Effector memory CD8-positive, alpha-beta T cell (primary cell): ENCODE measurements around the gene PLXDC2.
"Not testable (repeated sequence)": the region's sequence is repeated elsewhere in the genome, so short reads cannot be mapped to it uniquely, and the experiment has no call there.

ENCODE experiments used
- ATAC-seq: fragments of 150-1000 bp; cut with Tn5 transposase; replicated peaks from 2 replicates; pipeline ENCODE4 v1.10.0; 2021; ENCODE audit warnings: mild to moderate bottlenecking, moderate library complexity
- DNase-seq, 3 experiments: peaks; one replicate each; pipeline ENCODE4 v3.0.0; 2021
- H3K27ac Mint-ChIP-seq, 2 donors: one replicate each; pipeline ENCODE4 v1.8.0; 2022; ENCODE audit warnings: mild to moderate bottlenecking in 2 of 2, mixed read lengths in 2 of 2, moderate library complexity in 2 of 2
- H3K27me3 Mint-ChIP-seq, 2 donors: one replicate each; pipeline ENCODE4 v1.8.0; 2022; ENCODE audit warnings: mixed read lengths in 2 of 2
- H3K36me3 Mint-ChIP-seq: one replicate; pipeline ENCODE4 v1.8.0; 2022; ENCODE audit warnings: mild to moderate bottlenecking, moderate library complexity, mixed read lengths; ENCODE audit not compliant: insufficient read depth
- H3K4me1 Mint-ChIP-seq, 2 donors: one replicate each; pipeline ENCODE4 v1.8.0; 2022; ENCODE audit warnings: low read depth in 2 of 2, mixed read lengths in 2 of 2
- H3K4me3 Mint-ChIP-seq, 2 donors: one replicate each; pipeline ENCODE4 v1.8.0; 2022; ENCODE audit warnings: mild to moderate bottlenecking in 2 of 2, mixed read lengths in 2 of 2, moderate library complexity in 2 of 2
- H3K9me3 Mint-ChIP-seq, 2 donors: one replicate each; pipeline ENCODE4 v1.8.0; 2022; ENCODE audit warnings: mixed read lengths in 2 of 2
- total RNA-seq, 9 experiments: gene quantifications; one replicate each; lab custom pipeline; 2026; lab: John Stamatoyannopoulos, UW

Gene PLXDC2
- total RNA-seq, result 0 to 4.7 (median 0.21) reads per million in 9 experiments

DNA sequence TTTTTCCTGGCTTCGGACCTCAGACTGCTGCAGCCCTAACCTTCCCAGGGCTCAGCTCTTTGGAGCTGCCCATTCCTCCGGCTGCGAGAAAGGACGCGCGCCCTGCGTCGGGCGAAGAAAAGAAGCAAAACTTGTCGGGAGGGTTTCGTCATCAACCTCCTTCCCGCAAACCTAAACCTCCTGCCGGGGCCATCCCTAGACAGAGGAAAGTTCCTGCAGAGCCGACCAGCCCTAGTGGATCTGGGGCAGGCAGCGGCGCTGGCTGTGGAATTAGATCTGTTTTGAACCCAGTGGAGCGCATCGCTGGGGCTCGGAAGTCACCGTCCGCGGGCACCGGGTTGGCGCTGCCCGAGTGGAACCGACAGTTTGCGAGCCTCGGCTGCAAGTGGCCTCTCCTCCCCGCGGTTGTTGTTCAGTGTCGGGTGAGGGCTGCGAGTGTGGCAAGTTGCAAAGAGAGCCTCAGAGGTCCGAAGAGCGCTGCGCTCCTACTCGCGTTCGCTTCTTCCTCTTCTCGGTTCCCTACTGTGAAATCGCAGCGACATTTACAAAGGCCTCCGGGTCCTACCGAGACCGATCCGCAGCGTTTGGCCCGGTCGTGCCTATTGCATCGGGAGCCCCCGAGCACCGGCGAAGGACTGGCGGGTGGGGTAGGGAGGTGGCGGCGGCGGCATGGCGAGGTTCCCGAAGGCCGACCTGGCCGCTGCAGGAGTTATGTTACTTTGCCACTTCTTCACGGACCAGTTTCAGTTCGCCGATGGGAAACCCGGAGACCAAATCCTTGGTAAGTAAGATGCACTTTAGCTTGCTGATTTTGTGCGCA, at the start of gene PLXDC2:
PLXDC2 (plus strand) TSS at position 22 of the 820 bp plus-strand sequence.
- no peak within 1 kb of the TSS for H3K27ac Mint-ChIP-seq
- no peaks in the 10 kb centered on the region for H3K4me1 Mint-ChIP-seq
- ATAC-seq (peak; percentile 30), DNase-seq (no peak)
- peak within 1 kb of the TSS in 1 of 2 donors; percentile 71 for H3K4me3 Mint-ChIP-seq
- H3K27me3 Mint-ChIP-seq, result peaks cover 0 to 21% of the 10 kb centered on the region in 2 donors
- H3K36me3 Mint-ChIP-seq, result no peaks in the 10 kb centered on the region
- peaks cover 0 to 4% of the 10 kb centered on the region in 2 donors for H3K9me3 Mint-ChIP-seq

DNA sequence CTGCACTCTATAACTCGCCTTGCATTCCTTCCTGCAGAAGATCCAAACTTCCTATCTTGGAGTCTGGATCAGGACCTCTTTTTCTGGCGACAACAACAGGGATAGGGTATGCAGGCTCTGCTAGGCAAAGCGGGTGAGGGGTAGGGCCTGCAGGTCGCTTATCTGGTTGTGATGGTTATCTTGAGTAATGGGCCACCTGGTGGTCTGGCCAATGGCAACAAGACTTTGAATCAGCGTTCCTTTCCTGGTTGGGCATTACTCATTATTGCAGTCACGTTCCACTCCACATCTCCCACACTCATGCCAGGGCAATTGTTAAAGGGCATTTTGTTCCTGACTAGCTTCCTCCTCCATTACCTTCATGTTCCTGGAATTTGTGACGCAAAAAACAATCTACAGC, 48.4 kb upstream of the PLXDC2 start:
- Mint-ChIP-seq H3K36me3 (no peaks in the 10 kb centered on the region), H3K4me1 (no peaks in the 10 kb centered on the region), H3K4me3 (no peak overlapping the region), H3K27ac (no peak overlapping the region), H3K27me3 (no peaks in the 10 kb centered on the region), H3K9me3 (peaks cover 0 to 1% of the 10 kb centered on the region in 2 donors)
- DNase-seq, result no peak
- no peak for ATAC-seq

DNA sequence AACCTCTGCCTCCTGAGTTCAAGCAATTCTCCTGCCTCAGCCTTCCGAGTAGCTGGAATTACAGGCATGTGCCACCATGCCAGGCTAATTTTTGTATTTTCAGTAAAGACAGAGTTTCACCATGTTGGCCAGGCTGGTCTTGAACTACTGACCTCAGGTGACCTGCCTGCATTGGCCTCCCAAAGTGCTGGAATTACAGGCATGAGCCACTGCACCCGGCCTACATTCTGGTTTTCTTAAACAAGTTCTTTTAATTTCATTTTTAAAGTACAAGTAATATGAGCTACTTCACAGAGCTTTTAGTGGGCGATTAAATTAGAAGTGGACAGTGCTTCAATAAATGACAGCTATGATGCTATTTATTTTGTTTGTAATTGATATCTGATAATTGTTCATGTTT, 46.4 kb upstream of the PLXDC2 start:
- H3K27ac Mint-ChIP-seq, result not testable (repeated sequence)

DNA sequence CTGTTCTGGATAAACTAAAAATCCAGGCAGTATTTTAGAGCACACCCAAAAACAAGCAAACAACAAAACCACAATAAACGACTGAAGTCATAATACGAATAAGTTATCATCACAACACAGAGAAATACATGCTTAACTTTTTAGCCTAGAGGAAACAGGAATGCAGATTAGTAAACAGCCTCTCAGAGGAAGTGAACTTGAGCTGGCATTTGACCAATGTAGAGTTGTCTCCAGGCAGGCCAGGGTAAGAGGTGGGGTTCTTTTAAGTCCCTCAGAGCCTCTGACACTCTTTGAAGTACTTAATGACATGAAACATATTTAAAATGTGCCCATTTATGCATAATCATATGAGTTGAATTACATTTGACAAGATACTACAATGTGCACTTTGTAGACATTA, 43.3 kb upstream of the PLXDC2 start:
- no peak overlapping the region for H3K4me3 Mint-ChIP-seq
- no peak for DNase-seq
- no peak for ATAC-seq
- H3K27me3 Mint-ChIP-seq, result no peaks in the 10 kb centered on the region
- H3K4me1 Mint-ChIP-seq, result no peaks in the 10 kb centered on the region
- H3K36me3 Mint-ChIP-seq, result no peaks in the 10 kb centered on the region
- H3K27ac Mint-ChIP-seq, result no peak overlapping the region
- peaks cover 0 to 7% of the 10 kb centered on the region in 2 donors for H3K9me3 Mint-ChIP-seq

More for the DNA sequence above, 46.4 kb upstream of the PLXDC2 start:
- not testable (repeated sequence) for H3K27me3 Mint-ChIP-seq, DNase-seq, H3K4me1 Mint-ChIP-seq, H3K9me3 Mint-ChIP-seq, H3K36me3 Mint-ChIP-seq, H3K4me3 Mint-ChIP-seq, ATAC-seq

DNA sequence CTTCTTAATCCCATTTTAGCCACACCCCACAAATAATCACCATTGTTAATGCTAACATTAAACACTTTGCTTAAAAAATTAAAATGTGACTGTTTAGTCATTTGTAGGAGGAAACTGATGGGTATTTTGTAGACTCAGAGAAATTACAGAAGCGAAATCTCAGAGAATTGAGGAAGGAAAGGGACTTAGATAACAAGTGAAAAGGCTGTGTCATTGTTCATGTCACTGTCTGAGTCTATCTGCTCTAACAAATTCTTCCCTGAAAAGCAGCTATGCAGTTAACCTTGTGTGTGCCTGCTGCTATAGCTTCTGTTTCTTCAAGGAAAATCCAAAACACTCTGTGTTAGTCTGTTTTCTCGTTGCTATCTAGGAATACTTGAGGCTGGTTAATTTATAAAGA, 40.9 kb upstream of the PLXDC2 start:
- Mint-ChIP-seq H3K27ac (no peak overlapping the region), H3K36me3 (no peaks in the 10 kb centered on the region), H3K4me3 (no peak overlapping the region), H3K27me3 (no peaks in the 10 kb centered on the region), H3K4me1 (no peaks in the 10 kb centered on the region), H3K9me3 (peaks cover 0 to 6% of the 10 kb centered on the region in 2 donors)
- no peak for ATAC-seq
- DNase-seq, result no peak

DNA sequence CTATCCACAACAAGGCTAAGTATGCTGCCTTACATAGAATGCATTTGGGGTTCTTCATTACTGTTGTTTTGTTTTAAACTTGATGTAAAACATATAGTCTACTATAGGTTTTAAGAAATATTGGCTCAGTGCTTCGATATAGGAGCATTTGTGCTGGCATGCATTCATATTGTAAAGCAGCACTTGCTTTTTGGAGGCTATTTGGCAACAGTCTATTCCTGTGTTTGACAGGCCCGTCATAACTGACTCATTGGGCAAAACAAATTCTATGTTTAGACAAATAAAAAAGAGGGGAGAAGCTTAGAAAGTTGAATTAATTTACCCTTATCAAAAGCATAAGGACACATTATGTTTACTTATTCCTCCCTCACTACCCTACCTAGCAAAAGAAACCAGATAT, 38.4 kb upstream of the PLXDC2 start:
- Mint-ChIP-seq H3K4me1 (no peaks in the 10 kb centered on the region), H3K27me3 (no peaks in the 10 kb centered on the region), H3K4me3 (no peak overlapping the region), H3K9me3 (peaks cover 8 to 15% of the 10 kb centered on the region in 2 donors), H3K27ac (no peak overlapping the region), H3K36me3 (no peaks in the 10 kb centered on the region)
- ATAC-seq, result no peak
- no peak for DNase-seq

DNA sequence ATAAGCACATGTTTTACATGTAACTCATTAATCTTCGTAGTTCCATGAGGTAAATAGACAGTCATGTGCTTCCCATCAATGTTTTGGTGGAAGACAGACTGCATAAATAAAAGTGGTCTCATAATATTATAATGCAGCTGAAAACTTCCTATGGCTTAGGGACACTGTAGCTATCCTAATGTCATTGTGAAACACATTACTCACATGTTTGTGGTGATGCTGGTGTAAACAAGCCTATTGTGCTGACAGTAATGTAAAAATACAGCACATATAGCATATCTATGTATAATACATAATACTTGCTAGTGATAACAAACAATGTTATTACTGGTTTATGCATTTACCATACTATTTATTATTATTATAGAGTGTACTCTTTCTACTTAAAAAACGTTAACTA, 37.2 kb upstream of the PLXDC2 start:
- ATAC-seq (no peak), DNase-seq (no peak)
- Mint-ChIP-seq H3K27me3 (no peaks in the 10 kb centered on the region), H3K27ac (no peak overlapping the region), H3K36me3 (no peaks in the 10 kb centered on the region), H3K4me1 (no peaks in the 10 kb centered on the region), H3K4me3 (no peak overlapping the region), H3K9me3 (peaks cover 8 to 15% of the 10 kb centered on the region in 2 donors)

DNA sequence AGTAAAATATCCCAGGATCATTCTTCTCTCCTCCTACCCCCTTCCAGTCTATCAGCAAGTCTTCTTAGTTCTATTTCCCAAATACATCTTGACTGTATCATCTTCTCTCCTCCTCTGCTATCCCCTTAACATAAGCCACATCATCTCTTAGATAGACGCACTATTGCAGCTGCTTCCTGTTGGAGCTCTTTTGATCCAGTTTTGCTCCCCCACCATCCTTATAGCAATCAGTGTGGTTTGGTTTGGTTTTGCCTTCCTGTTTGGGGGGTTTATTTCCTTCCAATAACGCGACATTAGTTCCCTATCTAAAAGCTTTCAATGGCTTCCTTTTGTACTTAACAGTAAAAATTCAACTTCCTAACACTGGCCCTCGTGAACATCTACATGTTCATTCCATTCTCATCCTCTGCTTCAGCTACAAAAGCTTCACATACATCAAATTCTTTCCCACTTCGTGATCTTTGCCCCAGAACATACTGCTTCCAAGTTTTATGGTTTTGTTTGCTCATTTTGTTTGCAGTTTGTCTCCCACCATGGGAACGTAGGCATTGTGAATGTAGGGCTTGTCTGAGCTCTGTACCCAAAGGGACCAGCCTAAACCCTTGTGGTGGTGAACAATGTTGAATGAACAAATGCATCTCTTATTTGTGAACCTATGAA, 33.7 kb upstream of the PLXDC2 start:
- Mint-ChIP-seq H3K9me3 (peaks cover 5 to 15% of the 10 kb centered on the region in 2 donors), H3K27me3 (no peaks in the 10 kb centered on the region), H3K4me3 (no peak overlapping the region), H3K27ac (no peak overlapping the region), H3K36me3 (no peaks in the 10 kb centered on the region), H3K4me1 (no peaks in the 10 kb centered on the region)
- DNase-seq (no peak), ATAC-seq (no peak)

DNA sequence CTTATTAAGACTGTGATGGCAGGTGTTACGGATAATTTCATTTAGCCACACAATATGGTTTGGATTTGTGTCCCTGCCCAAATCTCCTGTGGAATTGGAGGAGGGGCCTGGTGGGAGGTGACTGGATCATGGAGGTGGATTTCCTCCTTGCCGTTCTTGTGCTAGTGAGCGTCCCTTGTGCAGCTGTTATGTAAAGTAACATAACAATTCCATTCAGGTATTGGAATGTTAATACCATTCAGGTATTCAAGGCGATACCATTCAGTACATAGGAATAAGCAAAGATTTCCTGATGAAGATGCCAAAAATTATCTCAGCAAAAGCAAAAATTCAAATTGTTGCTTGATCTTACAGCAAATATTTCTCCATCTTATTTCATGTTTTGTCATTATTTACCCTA, 32.5 kb upstream of the PLXDC2 start:
- Mint-ChIP-seq H3K27ac (no peak overlapping the region), H3K4me1 (no peaks in the 10 kb centered on the region), H3K4me3 (no peak overlapping the region), H3K9me3 (peaks cover 5 to 15% of the 10 kb centered on the region in 2 donors), H3K36me3 (no peaks in the 10 kb centered on the region), H3K27me3 (no peaks in the 10 kb centered on the region)
- no peak for DNase-seq
- ATAC-seq, result no peak

DNA sequence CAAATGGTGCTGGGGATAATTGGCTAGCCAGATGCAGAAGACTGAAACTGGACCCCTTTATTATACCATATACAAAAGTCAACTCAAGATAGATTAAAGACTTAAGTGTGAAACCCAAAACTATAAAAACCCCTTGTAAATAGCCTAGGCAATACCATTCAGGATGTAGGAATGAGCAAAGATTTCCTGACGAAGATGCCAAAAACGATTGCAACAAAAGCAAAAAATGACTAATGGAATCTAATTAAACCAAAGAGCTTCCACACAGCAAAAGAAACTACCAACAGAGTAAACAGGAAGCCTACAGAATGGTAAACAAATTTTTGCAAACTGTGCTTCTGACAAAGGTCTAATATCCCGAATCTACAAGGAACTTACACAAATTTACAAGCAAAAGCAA, 30.9 kb upstream of the PLXDC2 start:
- Mint-ChIP-seq H3K27ac (no peak overlapping the region), H3K4me3 (no peak overlapping the region), H3K9me3 (peaks cover 10 to 15% of the 10 kb centered on the region in 2 donors), H3K27me3 (no peaks in the 10 kb centered on the region), H3K36me3 (no peaks in the 10 kb centered on the region), H3K4me1 (no peaks in the 10 kb centered on the region)
- DNase-seq (no peak), ATAC-seq (no peak)

DNA sequence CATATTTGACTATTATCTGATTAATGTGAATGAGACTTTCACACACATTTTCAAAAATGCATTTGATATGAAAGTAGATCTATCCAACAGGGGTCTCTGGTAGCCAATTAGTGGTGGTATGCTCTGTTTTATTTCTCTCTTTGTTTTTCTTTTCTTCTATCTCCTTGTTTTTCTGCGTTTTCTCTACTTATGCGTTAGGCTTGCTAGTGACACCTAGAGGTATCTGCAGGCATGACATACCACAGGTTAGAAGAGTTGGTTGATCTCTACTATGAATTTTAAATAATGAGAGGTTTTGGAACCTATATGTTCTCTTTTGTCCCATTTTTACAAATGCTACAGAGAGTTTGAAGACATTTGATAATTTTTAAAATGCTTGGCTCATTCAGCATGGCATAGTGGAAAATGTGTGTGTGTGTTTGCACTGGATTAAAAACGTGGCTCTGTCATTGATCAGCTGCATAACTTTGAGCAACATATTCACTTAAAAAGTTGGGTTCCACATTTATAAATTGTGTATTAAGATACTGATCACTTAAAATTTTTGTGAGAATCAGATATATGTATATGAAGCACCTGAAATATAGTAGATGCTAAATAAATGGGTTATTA, 28.1 kb upstream of the PLXDC2 start:
- no peak overlapping the region for H3K4me3 Mint-ChIP-seq
- peaks cover 0 to 9% of the 10 kb centered on the region in 2 donors for H3K9me3 Mint-ChIP-seq
- H3K4me1 Mint-ChIP-seq, result no peaks in the 10 kb centered on the region
- H3K36me3 Mint-ChIP-seq, result no peaks in the 10 kb centered on the region
- no peak overlapping the region for H3K27ac Mint-ChIP-seq
- no peaks in the 10 kb centered on the region for H3K27me3 Mint-ChIP-seq
- DNase-seq (no peak), ATAC-seq (no peak)

DNA sequence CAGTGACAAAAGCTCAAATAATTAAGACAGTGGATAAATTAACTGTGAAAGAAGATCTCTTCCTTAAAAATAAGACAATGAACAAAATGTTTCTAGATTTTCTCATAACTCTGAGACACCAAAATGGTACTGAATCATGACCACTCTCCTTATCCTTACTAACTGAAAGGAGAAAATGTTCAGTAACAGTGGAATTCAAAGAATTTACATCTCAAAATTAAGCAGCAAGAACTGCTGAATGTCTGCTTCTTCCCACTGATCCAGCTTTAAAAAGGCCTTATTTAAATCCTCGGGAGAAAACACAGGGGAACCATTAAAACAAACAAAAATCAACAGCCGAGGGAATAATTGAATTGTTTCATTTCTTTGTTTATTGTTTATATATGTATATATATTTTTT, 27.3 kb upstream of the PLXDC2 start:
- ATAC-seq (no peak), DNase-seq (no peak)
- Mint-ChIP-seq H3K9me3 (peaks cover 0 to 9% of the 10 kb centered on the region in 2 donors), H3K36me3 (no peaks in the 10 kb centered on the region), H3K27ac (no peak overlapping the region), H3K4me1 (no peaks in the 10 kb centered on the region), H3K27me3 (no peaks in the 10 kb centered on the region), H3K4me3 (no peak overlapping the region)

DNA sequence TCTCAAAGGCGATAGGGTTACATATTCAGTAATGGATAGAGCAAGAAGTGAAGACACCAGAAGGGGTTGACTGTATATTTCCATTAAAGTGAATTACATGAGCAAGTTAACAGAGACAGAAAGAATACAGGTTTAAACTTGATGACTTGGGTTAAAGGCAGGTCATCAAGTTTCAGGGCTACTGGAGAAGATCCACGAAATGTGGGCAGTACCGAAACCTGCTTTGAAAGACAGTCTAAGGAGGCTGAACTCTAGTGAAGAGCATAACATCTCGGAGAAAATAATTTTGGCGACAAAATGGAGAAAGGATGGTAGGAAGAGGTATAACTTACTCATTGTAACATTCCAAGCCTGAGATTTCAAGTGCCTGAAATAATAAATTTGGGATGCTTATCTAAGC, 26.6 kb upstream of the PLXDC2 start:
- Mint-ChIP-seq H3K27ac (no peak overlapping the region), H3K27me3 (no peaks in the 10 kb centered on the region), H3K4me3 (no peak overlapping the region), H3K4me1 (no peaks in the 10 kb centered on the region), H3K9me3 (peaks cover 0 to 9% of the 10 kb centered on the region in 2 donors), H3K36me3 (no peaks in the 10 kb centered on the region)
- DNase-seq (no peak), ATAC-seq (no peak)

DNA sequence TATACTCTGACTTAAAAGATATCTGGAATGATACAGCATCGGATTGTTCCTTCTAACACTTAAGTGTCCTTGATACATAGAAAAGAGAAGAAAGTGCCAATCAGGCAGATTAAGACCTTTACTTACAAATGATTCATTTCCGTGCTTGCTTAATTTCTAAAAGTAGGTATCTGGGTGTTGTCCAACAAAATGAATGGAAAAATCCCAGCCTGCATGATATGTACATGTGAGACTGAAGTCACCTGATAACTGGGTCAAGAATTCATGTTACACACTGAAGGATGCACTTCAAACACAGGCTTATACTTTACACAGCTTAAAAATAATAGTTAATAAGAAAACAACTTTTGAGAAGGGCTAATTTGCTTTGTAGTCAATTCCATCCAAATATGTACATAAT, 25.2 kb upstream of the PLXDC2 start:
- DNase-seq (no peak), ATAC-seq (no peak)
- Mint-ChIP-seq H3K27me3 (no peaks in the 10 kb centered on the region), H3K4me3 (no peak overlapping the region), H3K36me3 (no peaks in the 10 kb centered on the region), H3K9me3 (peaks cover 0 to 9% of the 10 kb centered on the region in 2 donors), H3K27ac (no peak overlapping the region), H3K4me1 (no peaks in the 10 kb centered on the region)
